ENCODE measurements around the gene ZNF628. TPM values are rescaled to one million over a fixed set of nuclear protein-coding genes. Genes with fewer than 3 reads are reported as not detected.

Gene ZNF628
- total RNA-seq, 3 donors from 2014 or later: 2.1 to 4.4 (median 4.3) TPM

DNA sequence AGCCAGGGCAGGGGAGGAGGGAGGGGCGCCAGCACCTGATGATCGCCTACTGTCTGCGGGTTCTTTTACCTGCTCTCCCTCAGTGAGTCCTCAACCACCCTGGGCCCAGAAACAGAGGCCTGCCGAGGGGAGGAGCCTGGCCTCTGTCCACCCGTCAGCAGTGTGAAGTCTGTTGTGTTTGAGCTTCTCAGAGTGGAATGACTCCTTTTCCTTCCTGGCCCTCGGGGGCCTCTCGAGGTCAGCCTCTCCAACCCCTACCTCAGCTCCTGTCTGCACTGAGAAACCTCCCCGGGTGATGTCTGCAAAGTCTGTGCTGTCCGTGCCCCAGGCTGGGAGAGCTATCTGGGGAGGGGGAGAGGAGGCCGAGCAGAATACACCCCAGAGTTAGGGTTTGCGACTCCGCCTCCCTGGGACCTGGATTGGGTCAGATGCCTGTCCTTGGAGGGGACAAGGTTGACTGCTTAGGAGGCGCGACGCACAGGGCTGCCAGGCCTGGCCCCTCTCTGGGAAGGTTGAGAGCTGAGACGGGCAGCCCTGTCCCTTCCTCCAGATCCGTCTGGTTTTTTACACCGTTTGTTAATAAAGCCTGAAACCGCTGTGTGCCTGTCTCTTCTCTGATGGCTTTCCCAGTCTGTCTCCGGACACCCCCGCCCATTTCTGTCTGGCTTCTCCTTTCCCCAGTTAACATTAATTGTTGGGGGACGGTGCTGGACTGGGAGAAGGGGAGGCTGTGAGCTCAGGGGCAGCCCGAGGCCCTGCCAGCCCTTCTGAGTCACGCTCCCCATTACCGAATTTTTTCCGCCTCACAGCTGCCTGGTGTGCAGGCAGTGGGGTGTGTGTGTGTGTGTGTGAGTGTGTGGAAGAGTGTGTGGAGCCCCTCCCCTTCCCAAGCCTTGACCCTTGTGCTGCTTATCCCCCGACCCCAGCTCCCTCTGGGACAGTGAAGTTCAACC is 10.8 kb downstream of the ZNF628 start:
- intact Hi-C loops (cut with DNase I; ENCODE audit: low total_unique reads): loop anchor here (1.0 kb wide), 1 partner anchor 18 kb away; no protein-coding TSS in a partner anchor
- DNase-seq (ENCODE audit: low spot score in 2 of 2): peak in 1 of 2 donors; percentile 68
- H3K27me3 ChIP-seq: no peaks in the 10 kb centered on the region
- no peaks in the 10 kb centered on the region for H3K9me3 ChIP-seq
- TF ChIP-seq, protein P1, sequence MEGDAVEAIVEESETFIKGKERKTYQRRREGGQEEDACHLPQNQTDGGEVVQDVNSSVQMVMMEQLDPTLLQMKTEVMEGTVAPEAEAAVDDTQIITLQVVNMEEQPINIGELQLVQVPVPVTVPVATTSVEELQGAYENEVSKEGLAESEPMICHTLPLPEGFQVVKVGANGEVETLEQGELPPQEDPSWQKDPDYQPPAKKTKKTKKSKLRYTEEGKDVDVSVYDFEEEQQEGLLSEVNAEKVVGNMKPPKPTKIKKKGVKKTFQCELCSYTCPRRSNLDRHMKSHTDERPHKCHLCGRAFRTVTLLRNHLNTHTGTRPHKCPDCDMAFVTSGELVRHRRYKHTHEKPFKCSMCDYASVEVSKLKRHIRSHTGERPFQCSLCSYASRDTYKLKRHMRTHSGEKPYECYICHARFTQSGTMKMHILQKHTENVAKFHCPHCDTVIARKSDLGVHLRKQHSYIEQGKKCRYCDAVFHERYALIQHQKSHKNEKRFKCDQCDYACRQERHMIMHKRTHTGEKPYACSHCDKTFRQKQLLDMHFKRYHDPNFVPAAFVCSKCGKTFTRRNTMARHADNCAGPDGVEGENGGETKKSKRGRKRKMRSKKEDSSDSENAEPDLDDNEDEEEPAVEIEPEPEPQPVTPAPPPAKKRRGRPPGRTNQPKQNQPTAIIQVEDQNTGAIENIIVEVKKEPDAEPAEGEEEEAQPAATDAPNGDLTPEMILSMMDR (IDR thresholded peaks at IDR 0.05): no peak
- TF ChIP-seq POLR2A (IDR thresholded peaks at IDR 0.05): no peak
- peak in 1 of 3 donors; percentile 33 for TF ChIP-seq POLR2AphosphoS5 (IDR thresholded peaks at IDR 0.05)
- H3K27ac ChIP-seq: peak overlapping the region; percentile 92 to 96
- H3K4me3 ChIP-seq: peak overlapping the region in 2 of 3 donors; percentile 64 to 76
- H3K36me3 ChIP-seq: no peaks in the 10 kb centered on the region
- peaks cover 22 to 23% of the 10 kb centered on the region in 2 donors for H3K4me1 ChIP-seq

DNA sequence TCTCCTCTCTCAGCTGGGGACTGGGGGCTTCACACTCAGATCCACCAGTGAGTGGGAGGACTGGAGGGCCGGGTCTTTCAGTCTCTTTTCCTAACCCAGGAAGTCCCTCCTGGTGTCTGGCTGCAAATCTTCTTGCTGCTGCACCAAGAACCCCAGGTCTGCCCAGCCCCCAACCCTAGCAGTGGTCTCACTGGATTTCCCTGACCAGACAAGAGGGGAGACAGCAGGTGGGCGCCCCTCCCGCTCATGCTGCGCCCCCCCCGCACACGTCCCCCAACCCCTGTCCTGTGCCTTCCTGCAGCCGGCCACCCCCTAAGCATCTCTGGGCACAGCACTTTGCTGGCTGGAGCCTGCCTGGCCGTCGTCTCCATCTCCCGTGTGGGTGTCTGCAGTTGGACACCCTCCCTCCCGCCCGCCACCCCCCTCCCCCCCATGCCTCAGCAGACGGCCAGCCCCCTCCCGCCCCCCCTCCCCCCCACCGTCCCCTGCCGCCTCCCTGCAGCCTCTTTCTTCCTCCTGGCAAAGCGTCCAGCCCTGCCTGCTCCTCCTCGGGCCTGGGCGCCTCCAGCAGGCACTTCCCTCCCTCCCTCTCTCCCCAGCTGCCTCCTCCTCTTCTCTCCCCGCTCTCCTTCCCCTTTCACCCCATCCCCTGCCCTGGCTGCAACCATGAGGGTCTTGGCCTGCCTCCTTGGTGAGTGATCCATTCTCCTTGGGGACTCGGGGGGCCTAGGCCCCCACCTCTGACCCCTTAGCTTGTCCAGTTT is 11.7 kb downstream of the ZNF628 start, which contains the start of gene SSC5D:
TSS of gene SSC5D (plus strand) at position 513 of the 764 bp plus-strand sequence. CDS start at position 667, 154 bp downstream.
- H3K36me3 ChIP-seq: no peaks in the 10 kb centered on the region
- intact Hi-C loops (cut with DNase I; ENCODE audit: low total_unique reads): loop anchor here (1.0 kb wide), 1 partner anchor 19 kb away; no protein-coding TSS in a partner anchor
- peaks cover 22 to 23% of the 10 kb centered on the region in 2 donors for H3K4me1 ChIP-seq
- H3K27ac ChIP-seq: peak within 1 kb of the TSS; percentile 92 to 96
- no peaks in the 10 kb centered on the region for H3K9me3 ChIP-seq
- H3K4me3 ChIP-seq: peak within 1 kb of the TSS; percentile 3 to 76 (median 64)
- no peaks in the 10 kb centered on the region for H3K27me3 ChIP-seq
- no peak for DNase-seq (ENCODE audit: low spot score in 2 of 2)
- TF ChIP-seq POLR2AphosphoS5 (IDR thresholded peaks at IDR 0.05) (no peak), POLR2A (IDR thresholded peaks at IDR 0.05) (no peak)
- TF ChIP-seq, protein P1 (IDR thresholded peaks at IDR 0.05): no peak

DNA sequence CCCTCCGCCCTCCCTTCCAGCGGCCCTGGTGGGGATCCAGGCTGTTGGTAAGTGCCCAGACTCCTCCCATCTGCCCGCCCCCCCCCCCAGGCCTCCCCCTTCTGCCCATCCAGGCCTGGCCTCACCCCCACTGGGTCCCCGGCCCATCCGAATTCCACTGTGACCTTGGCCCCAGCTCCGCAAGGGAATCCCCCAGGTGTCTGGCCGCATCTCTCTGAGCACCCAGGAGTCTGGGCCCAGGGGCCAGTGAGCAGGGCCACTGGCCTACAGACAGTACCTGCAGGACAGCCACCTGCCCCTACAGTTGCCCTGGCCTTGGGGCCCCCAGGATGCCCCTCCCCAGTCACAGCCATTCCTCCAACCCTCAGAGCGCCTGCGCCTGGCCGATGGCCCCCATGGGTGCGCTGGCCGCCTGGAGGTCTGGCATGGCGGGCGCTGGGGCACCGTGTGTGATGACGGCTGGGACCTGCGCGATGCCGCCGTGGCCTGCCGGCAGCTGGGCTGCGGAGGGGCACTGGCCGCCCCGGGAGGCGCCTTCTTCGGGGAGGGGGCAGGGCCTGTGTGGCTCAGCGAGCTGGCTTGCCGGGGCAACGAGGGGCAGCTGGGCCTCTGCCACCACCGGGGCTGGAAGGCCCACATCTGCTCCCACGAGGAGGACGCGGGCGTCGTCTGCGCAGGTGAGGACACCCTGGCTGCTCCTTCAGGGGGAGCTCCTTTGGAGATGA is 12.7 kb downstream of the ZNF628 start:
- no peak for DNase-seq (ENCODE audit: low spot score in 2 of 2)
- H3K4me1 ChIP-seq: peaks cover 22 to 28% of the 10 kb centered on the region in 2 donors
- TF ChIP-seq, protein P1 (IDR thresholded peaks at IDR 0.05): no peak
- TF ChIP-seq POLR2AphosphoS5 (IDR thresholded peaks at IDR 0.05): no peak
- no peak for TF ChIP-seq POLR2A (IDR thresholded peaks at IDR 0.05)
- no peaks in the 10 kb centered on the region for H3K36me3 ChIP-seq
- H3K9me3 ChIP-seq: no peaks in the 10 kb centered on the region
- intact Hi-C loops (cut with DNase I; ENCODE audit: low total_unique reads): no loop called here
- H3K27me3 ChIP-seq: peaks cover 0 to 3% of the 10 kb centered on the region in 2 donors
- H3K4me3 ChIP-seq: no peak overlapping the region
- peak overlapping the region; percentile 92 to 96 for H3K27ac ChIP-seq

DNA sequence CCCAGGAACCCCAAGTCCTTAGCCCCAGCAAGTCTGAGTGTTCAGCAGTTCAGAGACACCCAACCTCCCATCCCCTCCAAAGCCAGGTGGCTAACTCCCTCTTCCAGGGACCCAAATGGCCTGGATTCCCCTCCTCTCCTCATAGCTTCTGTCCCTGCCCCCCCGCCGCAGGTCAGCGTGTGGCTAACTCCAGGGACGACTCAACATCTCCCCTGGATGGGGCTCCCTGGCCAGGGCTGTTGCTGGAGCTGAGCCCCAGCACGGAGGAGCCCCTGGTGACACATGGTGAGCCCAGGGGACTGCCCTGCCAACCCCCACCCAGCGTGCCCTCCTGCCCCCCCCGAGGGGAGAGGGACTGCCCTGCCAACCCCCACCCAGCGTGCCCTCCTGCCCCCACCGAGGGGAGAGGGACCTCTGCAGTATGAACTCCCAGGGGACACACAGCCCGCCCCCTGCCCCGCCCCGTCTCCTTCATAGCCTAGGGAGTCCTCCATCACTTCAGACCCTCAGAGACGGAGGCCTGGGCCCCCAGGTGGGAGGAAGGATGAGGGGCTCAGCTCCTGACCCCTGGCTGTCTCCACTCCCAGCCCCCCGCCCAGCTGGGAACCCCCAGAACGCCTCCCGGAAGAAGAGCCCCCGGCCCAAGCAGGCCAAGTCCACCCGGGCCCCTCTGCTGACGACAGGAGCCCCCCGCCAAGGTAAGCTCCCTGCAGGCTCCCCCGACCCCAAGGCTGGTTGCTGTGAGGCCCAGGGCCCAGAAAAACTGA is 13.5 kb downstream of the ZNF628 start:
- peak overlapping the region; percentile 33 to 96 for H3K27ac ChIP-seq
- peak overlapping the region in 1 of 3 donors; percentile 22 for H3K4me3 ChIP-seq
- no peak for DNase-seq (ENCODE audit: low spot score in 2 of 2)

More for the DNA sequence above, 13.5 kb downstream of the ZNF628 start:
- intact Hi-C loops (cut with DNase I; ENCODE audit: low total_unique reads): no loop called here
- H3K36me3 ChIP-seq: no peaks in the 10 kb centered on the region
- peaks cover 17 to 23% of the 10 kb centered on the region in 2 donors for H3K4me1 ChIP-seq
- no peak for TF ChIP-seq POLR2A (IDR thresholded peaks at IDR 0.05)
- no peak for TF ChIP-seq POLR2AphosphoS5 (IDR thresholded peaks at IDR 0.05)
- TF ChIP-seq, protein P1 (IDR thresholded peaks at IDR 0.05): no peak
- H3K9me3 ChIP-seq: no peaks in the 10 kb centered on the region
- H3K27me3 ChIP-seq: peaks cover 0 to 11% of the 10 kb centered on the region in 2 donors
